ENCODE results near the gene DCP1A. TPM values are rescaled to one million over a fixed set of nuclear protein-coding genes. Genes with fewer than 3 reads are reported as not detected.

DCP1A gene
- total RNA-seq, 1 donor from 2014 or later: 41.6 TPM

GRCh38 chr3:53239800-53240199 lies 107.5 kb downstream of the DCP1A start:
- no peak overlapping the region for H3K27ac Mint-ChIP-seq (ENCODE audit: unreplicated experiment)
- no peak for DNase-seq
- peaks cover 2% of the 10 kb centered on the region for H3K9me3 Mint-ChIP-seq (ENCODE audit: unreplicated experiment)
- TF ChIP-seq CTCF (IDR thresholded peaks at IDR 0.05; ENCODE audit: partially characterized antibody, unreplicated experiment): no peak
- H3K4me3 Mint-ChIP-seq (ENCODE audit: unreplicated experiment): no peak overlapping the region
- peaks cover 14% of the 10 kb centered on the region for H3K4me1 Mint-ChIP-seq (ENCODE audit: low read depth, unreplicated experiment)
- peaks cover 4% of the 10 kb centered on the region for H3K27me3 Mint-ChIP-seq (ENCODE audit: unreplicated experiment)
- H3K36me3 Mint-ChIP-seq (ENCODE audit: unreplicated experiment): no peaks in the 10 kb centered on the region

GRCh38 chr3:53238886-53239285 lies 108.5 kb downstream of the DCP1A start:
- Mint-ChIP-seq H3K36me3 (ENCODE audit: unreplicated experiment) (no peaks in the 10 kb centered on the region), H3K9me3 (ENCODE audit: unreplicated experiment) (peaks cover 4% of the 10 kb centered on the region), H3K4me3 (ENCODE audit: unreplicated experiment) (no peak overlapping the region), H3K4me1 (ENCODE audit: low read depth, unreplicated experiment) (peaks cover 13% of the 10 kb centered on the region), H3K27ac (ENCODE audit: unreplicated experiment) (no peak overlapping the region), H3K27me3 (ENCODE audit: unreplicated experiment) (peaks cover 4% of the 10 kb centered on the region)
- DNase-seq: no peak
- TF ChIP-seq CTCF (IDR thresholded peaks at IDR 0.05; ENCODE audit: partially characterized antibody, unreplicated experiment): no peak

- Mint-ChIP-seq H3K27me3 (ENCODE audit: unreplicated experiment) (peaks cover 4% of the 10 kb centered on the region), H3K4me3 (ENCODE audit: unreplicated experiment) (no peak overlapping the region), H3K36me3 (ENCODE audit: unreplicated experiment) (peaks cover 3% of the 10 kb centered on the region), H3K27ac (ENCODE audit: unreplicated experiment) (no peak overlapping the region), H3K4me1 (ENCODE audit: low read depth, unreplicated experiment) (peaks cover 9% of the 10 kb centered on the region), H3K9me3 (ENCODE audit: unreplicated experiment) (peaks cover 8% of the 10 kb centered on the region)
- DNase-seq: no peak
- TF ChIP-seq CTCF (IDR thresholded peaks at IDR 0.05; ENCODE audit: partially characterized antibody, unreplicated experiment): no peak
These were observed 109.1 kb downstream of the DCP1A start for GRCh38 chr3:53238051-53238850.

- H3K36me3 Mint-ChIP-seq (ENCODE audit: unreplicated experiment): peaks cover 3% of the 10 kb centered on the region
- no peak overlapping the region for H3K4me3 Mint-ChIP-seq (ENCODE audit: unreplicated experiment)
- no peak for DNase-seq
- peaks cover 10% of the 10 kb centered on the region for H3K9me3 Mint-ChIP-seq (ENCODE audit: unreplicated experiment)
- peaks cover 5% of the 10 kb centered on the region for H3K27me3 Mint-ChIP-seq (ENCODE audit: unreplicated experiment)
- H3K27ac Mint-ChIP-seq (ENCODE audit: unreplicated experiment): peak overlapping the region; percentile 8
- peaks cover 2% of the 10 kb centered on the region for H3K4me1 Mint-ChIP-seq (ENCODE audit: low read depth, unreplicated experiment)
- no peak for TF ChIP-seq CTCF (IDR thresholded peaks at IDR 0.05; ENCODE audit: partially characterized antibody, unreplicated experiment)
These were observed 111.1 kb downstream of the DCP1A start for GRCh38 chr3:53236112-53236841.

GRCh38 chr3:53235545-53235944 lies 111.8 kb downstream of the DCP1A start:
- H3K36me3 Mint-ChIP-seq (ENCODE audit: unreplicated experiment): peaks cover 3% of the 10 kb centered on the region
- H3K4me1 Mint-ChIP-seq (ENCODE audit: low read depth, unreplicated experiment): peaks cover 2% of the 10 kb centered on the region
- H3K4me3 Mint-ChIP-seq (ENCODE audit: unreplicated experiment): no peak overlapping the region
- peaks cover 6% of the 10 kb centered on the region for H3K27me3 Mint-ChIP-seq (ENCODE audit: unreplicated experiment)
- H3K9me3 Mint-ChIP-seq (ENCODE audit: unreplicated experiment): peaks cover 10% of the 10 kb centered on the region
- TF ChIP-seq CTCF (IDR thresholded peaks at IDR 0.05; ENCODE audit: partially characterized antibody, unreplicated experiment): no peak
- no peak for DNase-seq
- peak overlapping the region; percentile 66 for H3K27ac Mint-ChIP-seq (ENCODE audit: unreplicated experiment)

All from glutamatergic neuron (in vitro differentiated cells).